ENCODE results near the gene OGFOD3. TPM values are rescaled to one million over a fixed set of nuclear protein-coding genes. Genes with fewer than 3 reads are reported as not detected.

Gene OGFOD3
- total and polyA plus RNA-seq, 4 donors, result 12.0 to 25.9 (median 19.8) TPM

DNA sequence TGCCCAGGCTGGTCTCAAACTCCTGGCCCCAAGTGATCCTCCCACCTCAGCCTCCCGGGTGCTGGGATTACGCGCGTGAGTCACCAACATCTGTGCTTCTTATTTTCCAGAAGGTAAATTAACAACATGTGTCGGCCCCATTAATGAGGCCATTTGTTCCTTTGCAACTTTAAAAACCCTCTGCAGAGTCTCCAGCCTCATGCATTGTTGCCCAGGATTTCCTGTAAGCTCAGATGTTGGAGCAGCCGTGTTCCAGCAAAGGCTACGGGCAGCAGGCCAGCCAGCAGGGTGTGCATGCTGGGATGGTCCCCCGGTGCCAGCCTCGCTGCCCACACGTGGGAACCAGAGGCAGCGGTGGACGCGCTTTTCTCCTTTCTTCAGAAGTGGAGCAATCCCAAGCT is 19.3 kb downstream of the OGFOD3 start:
- H3K27ac ChIP-seq (ENCODE audit: low read depth in 1 of 2, low read length in 2 of 2), result no peak overlapping the region
- H3K9me3 ChIP-seq (ENCODE audit: control insufficient read depth, low read length), result no peaks in the 10 kb centered on the region
- ATAC-seq (ENCODE audit: low FRiP score) (no peak), DNase-seq (peak; percentile 83 to 86)
- WGBS, 2 donors, result 7 to 10% methylated on average over 13 of the region's 13 CpGs
- H3K36me3 ChIP-seq (ENCODE audit: control insufficient read depth in 1 of 2, insufficient read depth in 2 of 2, low read length in 1 of 2), result peaks cover 0 to 3% of the 10 kb centered on the region in 2 donors
- H3K27me3 ChIP-seq (ENCODE audit: control insufficient read depth in 1 of 2, insufficient read depth in 2 of 2, low read length in 1 of 2), result no peaks in the 10 kb centered on the region
- intact Hi-C loops (cut with DNase I), result no loop called here
- no peaks in the 10 kb centered on the region for H3K4me1 ChIP-seq (ENCODE audit: control insufficient read depth in 1 of 2, insufficient read depth in 2 of 2, low read length in 2 of 2)
- H3K4me3 ChIP-seq (ENCODE audit: low read length in 2 of 2), result no peak overlapping the region

GRCh38 chr17:82397449-82398335 is 20.7 kb downstream of the OGFOD3 start:
- no peak for DNase-seq
- no peak overlapping the region for H3K4me3 ChIP-seq (ENCODE audit: low read length in 2 of 2)
- H3K36me3 ChIP-seq (ENCODE audit: control insufficient read depth in 1 of 2, insufficient read depth in 2 of 2, low read length in 1 of 2), result no peaks in the 10 kb centered on the region
- H3K27ac ChIP-seq (ENCODE audit: low read depth in 1 of 2, low read length in 2 of 2), result no peak overlapping the region
- WGBS, 2 donors, result 91 to 93% methylated on average over 32 to 38 of the region's 38 CpGs
- intact Hi-C loops (cut with DNase I), result no loop called here
- no peaks in the 10 kb centered on the region for H3K4me1 ChIP-seq (ENCODE audit: control insufficient read depth in 1 of 2, insufficient read depth in 2 of 2, low read length in 2 of 2)
- ATAC-seq (ENCODE audit: low FRiP score), result peak; percentile 16
- no peaks in the 10 kb centered on the region for H3K27me3 ChIP-seq (ENCODE audit: control insufficient read depth in 1 of 2, insufficient read depth in 2 of 2, low read length in 1 of 2)
- no peaks in the 10 kb centered on the region for H3K9me3 ChIP-seq (ENCODE audit: control insufficient read depth, low read length)

DNA sequence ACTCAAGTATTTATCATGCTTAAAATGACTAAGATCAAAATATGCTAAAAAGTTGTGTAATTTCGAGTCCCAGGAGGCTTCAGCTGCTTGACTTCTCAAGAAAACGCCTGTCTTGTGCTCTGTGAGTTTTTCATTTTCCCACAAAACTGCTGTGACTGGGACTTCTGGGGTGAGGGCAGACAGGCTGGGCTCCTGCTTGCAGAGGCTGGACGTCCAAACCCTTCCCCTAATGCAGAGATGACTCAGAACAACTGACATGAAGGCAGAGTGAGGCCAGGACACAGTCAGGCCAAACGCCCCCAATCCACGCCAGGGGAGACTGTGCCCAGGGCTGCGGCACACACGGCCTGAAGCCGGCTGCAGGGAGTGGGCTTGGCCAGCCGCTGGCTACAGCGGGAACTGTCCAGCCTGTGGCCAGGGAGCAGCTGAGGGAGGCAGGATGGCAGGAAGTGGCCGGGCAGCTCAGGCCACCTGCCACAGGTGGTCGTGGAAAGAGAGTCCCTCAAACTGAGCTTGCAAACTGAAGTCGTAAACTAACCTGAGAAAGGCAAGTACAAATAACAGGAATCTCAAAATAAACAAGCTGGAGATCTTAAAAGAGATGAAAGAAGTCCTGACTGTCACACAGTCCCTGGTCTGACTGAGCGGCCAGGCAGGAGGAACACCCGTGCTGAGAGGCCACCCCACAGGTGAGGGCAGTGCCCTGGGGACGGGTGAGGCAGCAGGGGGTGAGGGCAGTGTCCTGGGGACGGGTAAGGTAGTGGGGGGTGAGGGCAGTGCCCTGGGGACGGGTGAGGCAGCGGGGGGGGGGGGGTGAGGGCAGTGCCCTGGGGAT is 21.6 kb downstream of the OGFOD3 start:
- no peak overlapping the region for H3K27ac ChIP-seq (ENCODE audit: low read depth in 1 of 2, low read length in 2 of 2)
- H3K4me3 ChIP-seq (ENCODE audit: low read length in 2 of 2), result no peak overlapping the region
- DNase-seq, result no peak
- H3K9me3 ChIP-seq (ENCODE audit: control insufficient read depth, low read length), result no peaks in the 10 kb centered on the region
- intact Hi-C loops (cut with DNase I), result no loop called here
- WGBS, 2 donors, result 53 to 56% methylated on average over 16 to 19 of the region's 19 CpGs
- no peaks in the 10 kb centered on the region for H3K27me3 ChIP-seq (ENCODE audit: control insufficient read depth in 1 of 2, insufficient read depth in 2 of 2, low read length in 1 of 2)
- H3K4me1 ChIP-seq (ENCODE audit: control insufficient read depth in 1 of 2, insufficient read depth in 2 of 2, low read length in 2 of 2), result no peaks in the 10 kb centered on the region
- H3K36me3 ChIP-seq (ENCODE audit: control insufficient read depth in 1 of 2, insufficient read depth in 2 of 2, low read length in 1 of 2), result no peaks in the 10 kb centered on the region
- peak; percentile 12 for ATAC-seq (ENCODE audit: low FRiP score)

DNA sequence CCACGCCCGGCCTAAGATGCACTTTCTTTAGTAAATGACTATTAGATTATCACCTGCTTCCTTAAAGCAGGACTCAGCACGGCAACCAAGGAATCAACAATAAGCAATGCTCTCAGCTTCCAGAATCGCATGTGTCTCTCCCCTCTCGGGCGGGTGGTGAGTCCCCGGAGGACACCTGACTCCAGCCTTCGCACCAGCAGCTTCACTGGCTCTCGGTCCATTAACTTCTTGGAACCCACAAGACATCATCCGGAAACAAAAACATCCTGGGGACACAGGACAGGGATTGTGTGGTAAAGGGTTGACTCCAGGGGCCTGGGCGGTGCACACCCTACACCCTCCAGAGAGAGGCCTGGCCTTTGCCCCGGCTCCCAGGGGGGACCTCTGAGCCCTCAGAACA is 24.1 kb downstream of the OGFOD3 start:
- WGBS, 2 donors, result 88 to 89% methylated on average over 12 of the region's 12 CpGs
- intact Hi-C loops (cut with DNase I), result no loop called here
- no peak for ATAC-seq (ENCODE audit: low FRiP score)

GRCh38 chr17:82392941-82393340 is 25.4 kb downstream of the OGFOD3 start:
- Histone ChIP-seq H3K27ac (ENCODE audit: low read depth in 1 of 2, low read length in 2 of 2) (no peak overlapping the region), H3K4me1 (ENCODE audit: control insufficient read depth in 1 of 2, insufficient read depth in 2 of 2, low read length in 2 of 2) (no peaks in the 10 kb centered on the region), H3K9me3 (ENCODE audit: control insufficient read depth, low read length) (no peaks in the 10 kb centered on the region), H3K36me3 (ENCODE audit: control insufficient read depth in 1 of 2, insufficient read depth in 2 of 2, low read length in 1 of 2) (no peaks in the 10 kb centered on the region), H3K27me3 (ENCODE audit: control insufficient read depth in 1 of 2, insufficient read depth in 2 of 2, low read length in 1 of 2) (no peaks in the 10 kb centered on the region), H3K4me3 (ENCODE audit: low read length in 2 of 2) (no peak overlapping the region)
- DNase-seq (no peak), ATAC-seq (ENCODE audit: low FRiP score) (no peak)
- intact Hi-C loops (cut with DNase I), result no loop called here
- WGBS, 2 donors, result 92 to 93% methylated on average over 15 of the region's 15 CpGs

More for the DNA sequence above, 24.1 kb downstream of the OGFOD3 start:
- DNase-seq, result no peak
- Histone ChIP-seq H3K9me3 (ENCODE audit: control insufficient read depth, low read length) (no peaks in the 10 kb centered on the region), H3K27me3 (ENCODE audit: control insufficient read depth in 1 of 2, insufficient read depth in 2 of 2, low read length in 1 of 2) (no peaks in the 10 kb centered on the region), H3K36me3 (ENCODE audit: control insufficient read depth in 1 of 2, insufficient read depth in 2 of 2, low read length in 1 of 2) (no peaks in the 10 kb centered on the region), H3K27ac (ENCODE audit: low read depth in 1 of 2, low read length in 2 of 2) (no peak overlapping the region), H3K4me1 (ENCODE audit: control insufficient read depth in 1 of 2, insufficient read depth in 2 of 2, low read length in 2 of 2) (no peaks in the 10 kb centered on the region), H3K4me3 (ENCODE audit: low read length in 2 of 2) (no peak overlapping the region)

DNA sequence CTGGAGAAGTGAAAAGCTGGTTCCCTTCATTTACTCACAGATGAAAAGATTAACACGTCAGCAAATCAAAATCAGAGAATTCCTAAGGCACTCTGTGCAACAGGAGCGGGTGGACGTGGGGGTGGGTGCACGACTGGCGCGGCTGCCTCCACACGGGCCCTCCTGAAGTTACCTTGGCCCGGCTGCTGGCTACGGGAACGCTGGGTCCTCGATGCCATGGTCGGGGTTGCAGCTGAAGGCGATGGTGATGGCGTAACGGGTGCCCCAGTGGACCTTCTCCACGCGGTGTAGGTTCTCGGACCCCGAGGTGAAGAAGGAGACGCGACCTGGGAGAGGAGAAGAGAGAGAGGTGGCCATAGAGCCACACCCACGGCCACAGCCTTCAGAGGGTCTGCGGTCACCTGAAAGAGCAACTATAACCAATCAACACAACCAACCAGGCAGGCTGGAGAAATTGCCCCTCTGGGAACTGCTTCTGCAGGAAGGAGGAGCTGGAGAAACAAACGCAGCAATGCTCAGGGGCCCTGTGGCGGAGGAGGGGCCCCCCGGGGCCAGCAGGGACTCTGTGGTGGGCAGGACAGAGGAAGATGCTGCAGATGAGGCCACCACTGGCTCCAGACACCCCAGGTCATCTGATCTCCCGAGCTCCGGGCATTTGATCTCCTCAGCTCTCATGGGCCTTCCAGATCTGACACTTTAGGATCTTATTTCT is 26.0 kb downstream of the OGFOD3 start:
- no peak overlapping the region for H3K4me3 ChIP-seq (ENCODE audit: low read length in 2 of 2)
- intact Hi-C loops (cut with DNase I), result no loop called here
- H3K9me3 ChIP-seq (ENCODE audit: control insufficient read depth, low read length), result no peaks in the 10 kb centered on the region
- DNase-seq (no peak), ATAC-seq (ENCODE audit: low FRiP score) (no peak)
- H3K4me1 ChIP-seq (ENCODE audit: control insufficient read depth in 1 of 2, insufficient read depth in 2 of 2, low read length in 2 of 2), result no peaks in the 10 kb centered on the region
- H3K36me3 ChIP-seq (ENCODE audit: control insufficient read depth in 1 of 2, insufficient read depth in 2 of 2, low read length in 1 of 2), result no peaks in the 10 kb centered on the region
- H3K27ac ChIP-seq (ENCODE audit: low read depth in 1 of 2, low read length in 2 of 2), result no peak overlapping the region
- no peaks in the 10 kb centered on the region for H3K27me3 ChIP-seq (ENCODE audit: control insufficient read depth in 1 of 2, insufficient read depth in 2 of 2, low read length in 1 of 2)
- WGBS, 2 donors, result 92% methylated on average over 28 of the region's 28 CpGs

GRCh38 chr17:82391496-82392066 is 26.8 kb downstream of the OGFOD3 start:
- Histone ChIP-seq H3K4me1 (ENCODE audit: control insufficient read depth in 1 of 2, insufficient read depth in 2 of 2, low read length in 2 of 2) (no peaks in the 10 kb centered on the region), H3K4me3 (ENCODE audit: low read length in 2 of 2) (no peak overlapping the region), H3K27me3 (ENCODE audit: control insufficient read depth in 1 of 2, insufficient read depth in 2 of 2, low read length in 1 of 2) (no peaks in the 10 kb centered on the region), H3K9me3 (ENCODE audit: control insufficient read depth, low read length) (no peaks in the 10 kb centered on the region), H3K36me3 (ENCODE audit: control insufficient read depth in 1 of 2, insufficient read depth in 2 of 2, low read length in 1 of 2) (no peaks in the 10 kb centered on the region), H3K27ac (ENCODE audit: low read depth in 1 of 2, low read length in 2 of 2) (no peak overlapping the region)
- ATAC-seq (ENCODE audit: low FRiP score), result no peak
- WGBS, 2 donors, result 95 to 96% methylated on average over 23 of the region's 23 CpGs
- DNase-seq, result no peak
- intact Hi-C loops (cut with DNase I), result no loop called here

GRCh38 chr17:82390860-82391435 is 27.4 kb downstream of the OGFOD3 start:
- Histone ChIP-seq H3K4me3 (ENCODE audit: low read length in 2 of 2) (no peak overlapping the region), H3K36me3 (ENCODE audit: control insufficient read depth in 1 of 2, insufficient read depth in 2 of 2, low read length in 1 of 2) (no peaks in the 10 kb centered on the region), H3K27ac (ENCODE audit: low read depth in 1 of 2, low read length in 2 of 2) (no peak overlapping the region), H3K9me3 (ENCODE audit: control insufficient read depth, low read length) (no peaks in the 10 kb centered on the region), H3K4me1 (ENCODE audit: control insufficient read depth in 1 of 2, insufficient read depth in 2 of 2, low read length in 2 of 2) (no peaks in the 10 kb centered on the region), H3K27me3 (ENCODE audit: control insufficient read depth in 1 of 2, insufficient read depth in 2 of 2, low read length in 1 of 2) (no peaks in the 10 kb centered on the region)
- WGBS, 2 donors, result 90 to 93% methylated on average over 13 of the region's 13 CpGs
- DNase-seq (no peak), ATAC-seq (ENCODE audit: low FRiP score) (no peak)
- intact Hi-C loops (cut with DNase I), result no loop called here

Measured in aorta (tissue), 5 donors.